A673 (cell line): ENCODE results near the gene MMP28.

ENCODE experiments used
- CTCF ChIP-seq: fragments of 300-800, 200-600 bp; sonication (generic); conservative IDR thresholded peaks from 2 replicates; pipeline ENCODE4 v1.5.1; 2017; ENCODE audit warnings: low read depth, mild to moderate bottlenecking, antibody characterized with exemption, low read length, moderate library complexity, mixed read lengths
- EZH2 ChIP-seq: fragments of 200-600 bp; sonication (generic); IDR thresholded peaks from 2 replicates; pipeline ENCODE4 v1.6.1; 2017; ENCODE audit warnings: borderline replicate concordance, low read depth, mild to moderate bottlenecking, mixed read lengths, antibody characterized with exemption, low read length; ENCODE audit not compliant: poor library complexity, severe bottlenecking

- TF ChIP-seq CTCF (no peak), EZH2 (no peak)
Measured at GRCh38 chr17:35807371-35808144, 12.1 kb upstream of the MMP28 start.
